ENCODE results near the gene CHD2.
"Not testable (repeated sequence)": the region's sequence is repeated elsewhere in the genome, so short reads cannot be mapped to it uniquely, and the experiment has no call there.

CHD2 gene

GRCh38 chr15:93028632-93029213 is 128.6 kb downstream of the CHD2 start:
- H3K27ac ChIP-seq = peak overlapping the region; percentile 86 to 95
- no peak for TF ChIP-seq CTCF (IDR thresholded peaks at IDR 0.05)
- peak; percentile 97 for DNase-seq (ENCODE audit: low spot score)
- peak overlapping the region; percentile 50 for H3K4me3 ChIP-seq

GRCh38 chr15:93029214-93029835 is 129.2 kb downstream of the CHD2 start:
- DNase-seq (ENCODE audit: low spot score) = peak; percentile 86
- Histone ChIP-seq H3K4me3 (peak overlapping the region; percentile 50), H3K27ac (peak overlapping the region; percentile 86 to 95)
- TF ChIP-seq CTCF (IDR thresholded peaks at IDR 0.05) = no peak

- TF ChIP-seq CTCF (IDR thresholded peaks at IDR 0.05) = no peak
- DNase-seq (ENCODE audit: low spot score) = no peak
- Histone ChIP-seq H3K4me3 (no peak overlapping the region), H3K27ac (peak overlapping the region; percentile 86 to 95)
These were observed 129.8 kb downstream of the CHD2 start for GRCh38 chr15:93029836-93030429.

GRCh38 chr15:93030430-93031102 is 130.4 kb downstream of the CHD2 start:
- Histone ChIP-seq H3K4me3 (no peak overlapping the region), H3K27ac (peak overlapping the region; percentile 86 to 95)

GRCh38 chr15:93031103-93031464 is 131.0 kb downstream of the CHD2 start:
- Histone ChIP-seq H3K4me3 (no peak overlapping the region), H3K27ac (no peak overlapping the region)
- no peak for DNase-seq (ENCODE audit: low spot score)
- no peak for TF ChIP-seq CTCF (IDR thresholded peaks at IDR 0.05)

More at GRCh38 chr15:93030430-93031102, 130.4 kb downstream of the CHD2 start:
- TF ChIP-seq CTCF (IDR thresholded peaks at IDR 0.05) = peak; percentile 80
- no peak for DNase-seq (ENCODE audit: low spot score)

- DNase-seq (ENCODE audit: low spot score); H3K4me3 ChIP-seq; H3K27ac ChIP-seq: not testable (repeated sequence)
These were observed 131.6 kb downstream of the CHD2 start for GRCh38 chr15:93031557-93032384.

GRCh38 chr15:93032515-93033206 is 132.5 kb downstream of the CHD2 start:
- DNase-seq (ENCODE audit: low spot score); H3K4me3 ChIP-seq; H3K27ac ChIP-seq: not testable (repeated sequence)
